Sigmoid colon (tissue), 3 donors: ENCODE data around the gene TOR1A.

Experiments
- CTCF ChIP-seq, 4 experiments: fragments of 450-650 bp in 3 of 4; fragments of 200-600 bp in 1 of 4; IDR thresholded peaks; one replicate each; pipeline ENCODE4 v1.5.1; 2016 to 2019; ENCODE audit warnings: antibody characterized with exemption in 4 of 4, mild to moderate bottlenecking in 3 of 4, moderate library complexity in 2 of 4
- POLR2A ChIP-seq, 2 donors: fragments of 450-650 bp; IDR thresholded peaks; one replicate each; pipeline ENCODE4 v1.6.1; 2016; ENCODE audit warnings: antibody characterized with exemption in 2 of 2, mild to moderate bottlenecking in 2 of 2, moderate library complexity in 2 of 2

GRCh38 chr9:129806061-129806460 is 17.9 kb downstream of the TOR1A start:
- no peak for TF ChIP-seq CTCF (IDR thresholded peaks at IDR 0.05)
- no peak for TF ChIP-seq POLR2A (IDR thresholded peaks at IDR 0.05)
